Neural cell (in vitro differentiated cells): ENCODE data around the gene PPP1R3D.

ENCODE experiments used
- POLR2AphosphoS5 ChIP-seq: IDR thresholded peaks from 2 replicates; pipeline ENCODE4 v1.6.1; 2012
- TF ChIP-seq, protein P1 (sequence below): fragments of 450-650 bp; IDR thresholded peaks from 2 replicates; pipeline ENCODE4 v1.5.1; 2014; ENCODE audit warnings: antibody characterized with exemption, mild to moderate bottlenecking, moderate library complexity; ENCODE audit not compliant: poor library complexity, severe bottlenecking

DNA sequence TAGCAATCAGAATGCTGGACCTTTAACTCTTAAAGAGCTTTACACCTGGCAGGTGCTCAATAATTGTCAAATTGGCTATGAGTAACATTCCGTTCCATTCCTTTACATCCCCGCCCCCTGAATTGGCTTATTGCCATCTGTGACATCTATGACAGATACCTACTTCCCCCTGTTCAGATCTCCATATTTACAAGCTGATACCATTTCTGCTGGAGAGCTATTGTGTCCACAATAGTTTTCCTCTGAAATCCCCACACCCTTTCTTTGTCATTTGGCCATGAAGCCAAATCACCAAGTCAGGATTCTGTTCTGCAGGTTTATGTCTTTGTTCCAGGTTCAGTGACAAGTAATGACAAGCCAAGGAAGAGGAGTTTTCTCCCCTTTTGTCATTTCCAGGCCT is 21.3 kb upstream of the PPP1R3D start:
- TF ChIP-seq, protein P1, sequence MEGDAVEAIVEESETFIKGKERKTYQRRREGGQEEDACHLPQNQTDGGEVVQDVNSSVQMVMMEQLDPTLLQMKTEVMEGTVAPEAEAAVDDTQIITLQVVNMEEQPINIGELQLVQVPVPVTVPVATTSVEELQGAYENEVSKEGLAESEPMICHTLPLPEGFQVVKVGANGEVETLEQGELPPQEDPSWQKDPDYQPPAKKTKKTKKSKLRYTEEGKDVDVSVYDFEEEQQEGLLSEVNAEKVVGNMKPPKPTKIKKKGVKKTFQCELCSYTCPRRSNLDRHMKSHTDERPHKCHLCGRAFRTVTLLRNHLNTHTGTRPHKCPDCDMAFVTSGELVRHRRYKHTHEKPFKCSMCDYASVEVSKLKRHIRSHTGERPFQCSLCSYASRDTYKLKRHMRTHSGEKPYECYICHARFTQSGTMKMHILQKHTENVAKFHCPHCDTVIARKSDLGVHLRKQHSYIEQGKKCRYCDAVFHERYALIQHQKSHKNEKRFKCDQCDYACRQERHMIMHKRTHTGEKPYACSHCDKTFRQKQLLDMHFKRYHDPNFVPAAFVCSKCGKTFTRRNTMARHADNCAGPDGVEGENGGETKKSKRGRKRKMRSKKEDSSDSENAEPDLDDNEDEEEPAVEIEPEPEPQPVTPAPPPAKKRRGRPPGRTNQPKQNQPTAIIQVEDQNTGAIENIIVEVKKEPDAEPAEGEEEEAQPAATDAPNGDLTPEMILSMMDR: no peak
- TF ChIP-seq POLR2AphosphoS5: no peak
